ENCODE results near the gene PEX5L. TPM values are rescaled to one million over a fixed set of nuclear protein-coding genes. Genes with fewer than 3 reads are reported as not detected.
"Not testable (repeated sequence)": the region's sequence is repeated elsewhere in the genome, so short reads cannot be mapped to it uniquely, and the experiment has no call there.

The PEX5L gene
- total RNA-seq, 1 experiment from 2014 or later: 1.3 TPM

GRCh38 chr3:180011927-180012326, 24.8 kb downstream of the PEX5L start:
- DNase-seq (ENCODE audit: low spot score): no peak

- not testable (repeated sequence) for DNase-seq (ENCODE audit: low spot score)
These were observed 28.4 kb downstream of the PEX5L start for GRCh38 chr3:180008318-180008717.

- DNase-seq (ENCODE audit: low spot score): no peak
These were observed 32.2 kb downstream of the PEX5L start for GRCh38 chr3:180004542-180004941.

GRCh38 chr3:180002006-180002405, 34.7 kb downstream of the PEX5L start:
- no peak for DNase-seq (ENCODE audit: low spot score)

GRCh38 chr3:180000500-180000899, 36.2 kb downstream of the PEX5L start:
- no peak for DNase-seq (ENCODE audit: low spot score)

- DNase-seq (ENCODE audit: low spot score): no peak
These were observed 41.3 kb downstream of the PEX5L start for GRCh38 chr3:179995406-179995805.

- no peak for DNase-seq (ENCODE audit: low spot score)
These were observed 44.9 kb downstream of the PEX5L start for GRCh38 chr3:179991883-179992282.

- peak; percentile 24 for DNase-seq (ENCODE audit: low spot score)
These were observed 45.6 kb downstream of the PEX5L start for GRCh38 chr3:179991104-179991503.

GRCh38 chr3:179981646-179982045, 55.1 kb downstream of the PEX5L start:
- no peak for DNase-seq (ENCODE audit: low spot score)

- DNase-seq (ENCODE audit: low spot score): no peak
These were observed 59.4 kb downstream of the PEX5L start for GRCh38 chr3:179977356-179977755.

- DNase-seq (ENCODE audit: low spot score): peak; percentile 44
These were observed 62.8 kb downstream of the PEX5L start for GRCh38 chr3:179973931-179974361.

GRCh38 chr3:179972881-179973423, 63.8 kb downstream of the PEX5L start:
- DNase-seq (ENCODE audit: low spot score): no peak

- no peak for DNase-seq (ENCODE audit: low spot score)
These were observed 65.5 kb downstream of the PEX5L start for GRCh38 chr3:179971280-179971679.

- DNase-seq (ENCODE audit: low spot score): no peak
These were observed 66.0 kb downstream of the PEX5L start for GRCh38 chr3:179970746-179971145.

- no peak for DNase-seq (ENCODE audit: low spot score)
These were observed 67.2 kb downstream of the PEX5L start for GRCh38 chr3:179969525-179969924.

- peak; percentile 51 for DNase-seq (ENCODE audit: low spot score)
These were observed 69.1 kb downstream of the PEX5L start for GRCh38 chr3:179967622-179968021.

- no peak for DNase-seq (ENCODE audit: low spot score)
These were observed 71.8 kb downstream of the PEX5L start for GRCh38 chr3:179964890-179965289.

GRCh38 chr3:179962629-179963387, 73.9 kb downstream of the PEX5L start:
- no peak for DNase-seq (ENCODE audit: low spot score)

GRCh38 chr3:179961703-179962078, 75.0 kb downstream of the PEX5L start:
- DNase-seq (ENCODE audit: low spot score): no peak

- no peak for DNase-seq (ENCODE audit: low spot score)
These were observed 75.5 kb downstream of the PEX5L start for GRCh38 chr3:179961071-179961702.

GRCh38 chr3:179958759-179959158, 78.0 kb downstream of the PEX5L start:
- DNase-seq (ENCODE audit: low spot score): no peak

- no peak for DNase-seq (ENCODE audit: low spot score)
These were observed 78.6 kb downstream of the PEX5L start for GRCh38 chr3:179958143-179958542.

- DNase-seq (ENCODE audit: low spot score): no peak
These were observed 79.4 kb downstream of the PEX5L start for GRCh38 chr3:179957264-179957845.

All from H4 (cell line).